ENCODE results near the gene ZSWIM8.

DNA sequence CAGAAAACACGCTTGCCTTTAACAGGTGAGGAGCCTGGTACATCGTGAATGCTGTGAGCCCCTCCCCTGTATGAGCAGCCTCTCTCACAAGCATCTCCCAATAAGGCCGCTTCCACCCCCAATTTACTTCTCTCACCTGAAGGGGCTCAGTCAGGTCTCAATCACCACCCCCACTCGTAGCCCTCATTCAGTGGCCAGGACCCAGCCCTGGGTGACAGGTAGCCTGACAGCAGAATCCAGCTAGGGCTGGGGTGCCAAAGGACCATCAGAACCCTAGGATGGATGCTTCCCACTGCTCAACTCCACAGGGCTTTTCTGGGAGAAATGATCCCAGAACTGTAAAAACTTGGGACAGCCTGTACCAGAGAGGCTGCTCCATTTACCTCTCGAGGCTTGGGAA lies 32.4 kb downstream of the ZSWIM8 start:
- TF ChIP-seq TCF12 (IDR thresholded peaks at IDR 0.05; ENCODE audit: low read depth, low read length) (no peak), CEBPB (IDR thresholded peaks at IDR 0.05; ENCODE audit: low read depth, low read length) (no peak)
- TF ChIP-seq, protein P1, sequence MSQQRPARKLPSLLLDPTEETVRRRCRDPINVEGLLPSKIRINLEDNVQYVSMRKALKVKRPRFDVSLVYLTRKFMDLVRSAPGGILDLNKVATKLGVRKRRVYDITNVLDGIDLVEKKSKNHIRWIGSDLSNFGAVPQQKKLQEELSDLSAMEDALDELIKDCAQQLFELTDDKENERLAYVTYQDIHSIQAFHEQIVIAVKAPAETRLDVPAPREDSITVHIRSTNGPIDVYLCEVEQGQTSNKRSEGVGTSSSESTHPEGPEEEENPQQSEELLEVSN (IDR thresholded peaks at IDR 0.05) = no peak
